ENCODE results near the gene KRTAP13-3.

DNA sequence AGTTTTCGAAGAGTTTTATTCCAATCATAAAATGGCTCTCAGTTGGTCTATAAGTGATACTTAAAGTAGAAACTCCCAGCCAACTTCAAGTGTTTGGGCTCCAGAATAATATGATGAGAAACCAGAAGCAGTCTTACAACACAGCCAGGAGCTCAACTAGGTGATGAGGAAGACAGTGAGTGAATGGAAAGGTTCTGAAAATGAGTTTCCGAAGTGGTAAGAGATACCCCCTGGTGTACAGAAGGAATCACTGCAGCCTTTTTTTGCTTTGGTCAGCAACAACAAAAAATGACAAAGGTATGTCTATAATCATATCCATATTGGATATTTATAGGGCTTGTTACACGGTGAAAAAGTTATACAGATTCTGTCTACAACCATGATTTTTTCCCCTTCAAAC lies 38.0 kb upstream of the KRTAP13-3 start:
- TF ChIP-seq, protein P1, sequence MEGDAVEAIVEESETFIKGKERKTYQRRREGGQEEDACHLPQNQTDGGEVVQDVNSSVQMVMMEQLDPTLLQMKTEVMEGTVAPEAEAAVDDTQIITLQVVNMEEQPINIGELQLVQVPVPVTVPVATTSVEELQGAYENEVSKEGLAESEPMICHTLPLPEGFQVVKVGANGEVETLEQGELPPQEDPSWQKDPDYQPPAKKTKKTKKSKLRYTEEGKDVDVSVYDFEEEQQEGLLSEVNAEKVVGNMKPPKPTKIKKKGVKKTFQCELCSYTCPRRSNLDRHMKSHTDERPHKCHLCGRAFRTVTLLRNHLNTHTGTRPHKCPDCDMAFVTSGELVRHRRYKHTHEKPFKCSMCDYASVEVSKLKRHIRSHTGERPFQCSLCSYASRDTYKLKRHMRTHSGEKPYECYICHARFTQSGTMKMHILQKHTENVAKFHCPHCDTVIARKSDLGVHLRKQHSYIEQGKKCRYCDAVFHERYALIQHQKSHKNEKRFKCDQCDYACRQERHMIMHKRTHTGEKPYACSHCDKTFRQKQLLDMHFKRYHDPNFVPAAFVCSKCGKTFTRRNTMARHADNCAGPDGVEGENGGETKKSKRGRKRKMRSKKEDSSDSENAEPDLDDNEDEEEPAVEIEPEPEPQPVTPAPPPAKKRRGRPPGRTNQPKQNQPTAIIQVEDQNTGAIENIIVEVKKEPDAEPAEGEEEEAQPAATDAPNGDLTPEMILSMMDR (IDR thresholded peaks at IDR 0.05) = peak in 1 of 4 donors; percentile 43
- TF ChIP-seq POLR2A (IDR thresholded peaks at IDR 0.05) = no peak

Data from right lobe of liver (tissue), 4 donors.